ENCODE results near the gene SERPINH1. TPM values are rescaled to one million over a fixed set of nuclear protein-coding genes. Genes with fewer than 3 reads are reported as not detected.

Gene SERPINH1
- total RNA-seq, 2 experiments from 2014 or later: 3.5 to 4.1 TPM

DNA sequence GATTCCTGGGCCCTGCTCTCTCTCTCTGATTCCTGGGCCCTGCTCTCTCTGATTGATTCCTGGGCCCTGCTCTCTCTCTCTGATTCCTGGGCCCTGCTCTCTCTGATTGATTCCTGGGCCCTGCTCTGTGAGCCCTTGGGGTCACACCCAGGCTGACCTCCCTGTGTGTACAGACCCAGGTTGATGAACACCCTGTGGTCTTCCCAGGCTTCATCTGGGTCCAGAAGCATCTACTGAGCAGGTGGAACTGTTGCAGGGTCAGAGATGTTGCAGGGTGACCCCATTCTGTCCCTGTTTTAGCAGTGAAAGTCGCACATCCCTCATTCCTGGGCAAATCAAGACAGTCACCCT is 20.0 kb upstream of the SERPINH1 start:
- no peak overlapping the region for H3K4me3 ChIP-seq (ENCODE audit: low read length)
- TF ChIP-seq CTCF (IDR thresholded peaks at IDR 0.05): no peak
- no peak overlapping the region for H3K27ac Mint-ChIP-seq

DNA sequence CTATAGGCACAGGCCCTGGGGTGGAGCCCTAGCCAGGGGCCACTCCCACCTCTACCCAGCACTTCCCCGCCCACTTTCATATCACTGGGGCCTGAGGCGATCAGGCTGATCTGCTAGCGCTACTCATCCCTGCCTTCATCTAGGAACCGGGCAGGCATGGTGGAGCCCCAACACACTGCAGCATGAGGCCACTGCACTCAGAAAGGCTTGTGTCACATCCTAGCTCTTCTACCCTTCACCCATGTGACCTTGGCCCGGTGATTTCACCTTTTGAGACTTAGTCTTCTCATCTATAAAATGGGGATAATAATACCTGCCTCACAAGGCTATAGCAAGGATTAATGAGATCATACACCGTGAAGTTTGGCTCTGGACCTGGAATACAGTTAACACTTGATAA is 18.2 kb upstream of the SERPINH1 start:
- no peaks in the 10 kb centered on the region for H3K4me1 Mint-ChIP-seq (ENCODE audit: low read depth)

More for the DNA sequence above, 20.0 kb upstream of the SERPINH1 start:
- intact Hi-C loops (cut with DNase I, micrococcal nuclease): no loop called here
- Histone ChIP-seq H3K27ac (ENCODE audit: low read depth in 1 of 2, low read length in 2 of 2) (no peak overlapping the region), H3K9me3 (ENCODE audit: control insufficient read depth in 1 of 2, insufficient read depth in 1 of 2, low read length in 2 of 2) (no peaks in the 10 kb centered on the region), H3K36me3 (ENCODE audit: insufficient read depth, low read length) (no peaks in the 10 kb centered on the region), H3K27me3 (ENCODE audit: control insufficient read depth in 1 of 2, insufficient read depth in 2 of 2, low read length in 2 of 2) (peaks cover 0 to 7% of the 10 kb centered on the region in 2 experiments), H3K4me1 (ENCODE audit: insufficient read depth, low read length) (peaks cover 6% of the 10 kb centered on the region)
- Mint-ChIP-seq H3K9me3 (no peaks in the 10 kb centered on the region), H3K27me3 (no peaks in the 10 kb centered on the region), H3K4me3 (no peak overlapping the region), H3K4me1 (ENCODE audit: low read depth) (peaks cover under 1% of the 10 kb centered on the region), H3K36me3 (ENCODE audit: low read depth) (no peaks in the 10 kb centered on the region)
- POLR2A ChIA-PET: no interaction called here
- CTCF ChIA-PET: no interaction called here
- DNase-seq (no peak), ATAC-seq (ENCODE audit: poor library complexity) (no peak)

DNA sequence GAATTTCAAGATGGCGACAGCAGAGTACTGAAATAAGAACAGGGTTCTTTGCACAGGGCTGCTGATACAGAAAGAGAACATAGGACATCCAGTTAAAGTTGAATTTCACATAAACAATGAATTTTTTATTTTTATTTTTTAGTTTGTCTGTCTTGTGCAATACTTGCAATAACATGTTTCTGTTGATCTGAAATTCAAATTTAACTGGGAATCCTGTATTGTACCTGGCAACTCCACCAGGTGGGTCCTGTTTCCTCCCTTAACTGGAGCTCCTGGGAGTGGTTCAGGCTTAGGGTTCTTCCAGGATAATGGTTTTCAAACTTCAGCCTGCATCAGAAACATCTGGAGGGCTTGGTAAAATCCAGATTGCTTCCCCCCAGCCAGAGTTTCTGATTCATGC is 14.9 kb upstream of the SERPINH1 start:
- ChIA-PET POLR2A (no interaction called here), CTCF (no interaction called here)
- Histone ChIP-seq H3K9me3 (ENCODE audit: control insufficient read depth in 1 of 2, insufficient read depth in 1 of 2, low read length in 2 of 2) (no peaks in the 10 kb centered on the region), H3K27me3 (ENCODE audit: control insufficient read depth in 1 of 2, insufficient read depth in 2 of 2, low read length in 2 of 2) (peaks cover 0 to 7% of the 10 kb centered on the region in 2 experiments), H3K36me3 (ENCODE audit: insufficient read depth, low read length) (no peaks in the 10 kb centered on the region), H3K4me1 (ENCODE audit: insufficient read depth, low read length) (no peaks in the 10 kb centered on the region), H3K4me3 (ENCODE audit: low read length) (no peak overlapping the region), H3K27ac (ENCODE audit: low read depth in 1 of 2, low read length in 2 of 2) (no peak overlapping the region)
- Mint-ChIP-seq H3K4me1 (ENCODE audit: low read depth) (no peaks in the 10 kb centered on the region), H3K36me3 (ENCODE audit: low read depth) (no peaks in the 10 kb centered on the region), H3K4me3 (no peak overlapping the region), H3K9me3 (no peaks in the 10 kb centered on the region), H3K27ac (no peak overlapping the region), H3K27me3 (peaks cover 5% of the 10 kb centered on the region)
- ATAC-seq (ENCODE audit: poor library complexity): no peak
- intact Hi-C loops (cut with DNase I, micrococcal nuclease): loop anchor here in 1 of 2 experiments (1.0 to 5.0 kb wide), 2 partner anchors 30 to 45 kb away; no protein-coding TSS in a partner anchor
- no peak for DNase-seq
- no peak for TF ChIP-seq CTCF (IDR thresholded peaks at IDR 0.05)

More for the DNA sequence above, 18.2 kb upstream of the SERPINH1 start:
- Mint-ChIP-seq H3K36me3 (ENCODE audit: low read depth) (no peaks in the 10 kb centered on the region), H3K9me3 (no peaks in the 10 kb centered on the region), H3K4me3 (no peak overlapping the region), H3K27me3 (peaks cover 5% of the 10 kb centered on the region), H3K27ac (no peak overlapping the region)
- Histone ChIP-seq H3K4me3 (ENCODE audit: low read length) (no peak overlapping the region), H3K9me3 (ENCODE audit: control insufficient read depth in 1 of 2, insufficient read depth in 1 of 2, low read length in 2 of 2) (no peaks in the 10 kb centered on the region), H3K27me3 (ENCODE audit: control insufficient read depth in 1 of 2, insufficient read depth in 2 of 2, low read length in 2 of 2) (peaks cover 0 to 7% of the 10 kb centered on the region in 2 experiments), H3K36me3 (ENCODE audit: insufficient read depth, low read length) (no peaks in the 10 kb centered on the region), H3K27ac (ENCODE audit: low read depth in 1 of 2, low read length in 2 of 2) (no peak overlapping the region), H3K4me1 (ENCODE audit: insufficient read depth, low read length) (no peaks in the 10 kb centered on the region)
- no peak for TF ChIP-seq CTCF (IDR thresholded peaks at IDR 0.05)
- ChIA-PET CTCF (no interaction called here), POLR2A (interaction anchor here (0.7 kb wide), 1 partner anchor 19 kb away, joined by 3 read pairs; the partner anchor contains the start of gene SERPINH1)
- DNase-seq: no peak
- intact Hi-C loops (cut with DNase I, micrococcal nuclease): no loop called here
- ATAC-seq (ENCODE audit: poor library complexity): no peak
